ES-I3 (cell line): ENCODE data around the gene TENM3.

Source experiments
- H3K36me3 ChIP-seq: 2 replicates; pipeline ENCODE4 v1.6.1; 2013; ENCODE audit warnings: mild to moderate bottlenecking, low read length, control low read depth, moderate library complexity; ENCODE audit not compliant: insufficient read depth
- H3K4me1 ChIP-seq: 2 replicates; pipeline ENCODE4 v1.6.1; 2013; ENCODE audit warnings: mild to moderate bottlenecking, control low read depth, low read length; ENCODE audit not compliant: insufficient read depth
- H3K9ac ChIP-seq: 2 replicates; pipeline ENCODE4 v1.6.1; 2013; ENCODE audit warnings: low read depth, mild to moderate bottlenecking, low read length, moderate library complexity
- H3K9me3 ChIP-seq: 2 replicates; pipeline ENCODE4 v1.6.1; 2013; ENCODE audit warnings: mild to moderate bottlenecking, low read length, moderate library complexity; ENCODE audit not compliant: control insufficient read depth, insufficient read depth

The TENM3 gene

GRCh38 chr4:182583703-182584415 lies 340.7 kb downstream of the TENM3 start:
- no peaks in the 10 kb centered on the region for H3K36me3 ChIP-seq
- no peak overlapping the region for H3K9ac ChIP-seq
- no peaks in the 10 kb centered on the region for H3K9me3 ChIP-seq
- H3K4me1 ChIP-seq = peaks cover 9% of the 10 kb centered on the region; the same call in 1 of the 2 replicates

GRCh38 chr4:182585321-182585720 lies 342.1 kb downstream of the TENM3 start:
- no peaks in the 10 kb centered on the region for H3K9me3 ChIP-seq
- peaks cover 7% of the 10 kb centered on the region; the same call in 1 of the 2 replicates for H3K4me1 ChIP-seq
- H3K36me3 ChIP-seq = no peaks in the 10 kb centered on the region
- H3K9ac ChIP-seq = no peak overlapping the region

- H3K9ac ChIP-seq = no peak overlapping the region
- peaks cover 13% of the 10 kb centered on the region for H3K4me1 ChIP-seq
These were observed 345.9 kb downstream of the TENM3 start for GRCh38 chr4:182589100-182589499.

GRCh38 chr4:182593402-182593801 lies 350.2 kb downstream of the TENM3 start:
- Histone ChIP-seq H3K36me3 (no peaks in the 10 kb centered on the region), H3K4me1 (peaks cover 10% of the 10 kb centered on the region), H3K9me3 (no peaks in the 10 kb centered on the region), H3K9ac (no peak overlapping the region)

More at GRCh38 chr4:182589100-182589499, 345.9 kb downstream of the TENM3 start:
- H3K9me3 ChIP-seq = no peaks in the 10 kb centered on the region
- H3K36me3 ChIP-seq = no peaks in the 10 kb centered on the region

GRCh38 chr4:182593864-182594263 lies 350.7 kb downstream of the TENM3 start:
- Histone ChIP-seq H3K4me1 (peaks cover 10% of the 10 kb centered on the region), H3K9ac (no peak overlapping the region), H3K9me3 (no peaks in the 10 kb centered on the region), H3K36me3 (no peaks in the 10 kb centered on the region)

- Histone ChIP-seq H3K9ac (no peak overlapping the region), H3K36me3 (no peaks in the 10 kb centered on the region), H3K4me1 (no peaks in the 10 kb centered on the region), H3K9me3 (no peaks in the 10 kb centered on the region)
These were observed 356.9 kb downstream of the TENM3 start for GRCh38 chr4:182600093-182600492.

GRCh38 chr4:182600856-182601255 lies 357.7 kb downstream of the TENM3 start:
- H3K4me1 ChIP-seq = no peaks in the 10 kb centered on the region
- no peaks in the 10 kb centered on the region for H3K9me3 ChIP-seq
- H3K36me3 ChIP-seq = no peaks in the 10 kb centered on the region
- no peak overlapping the region for H3K9ac ChIP-seq

- no peaks in the 10 kb centered on the region for H3K9me3 ChIP-seq
- no peak overlapping the region for H3K9ac ChIP-seq
- no peaks in the 10 kb centered on the region for H3K36me3 ChIP-seq
- no peaks in the 10 kb centered on the region for H3K4me1 ChIP-seq
These were observed 361.0 kb downstream of the TENM3 start for GRCh38 chr4:182604161-182604622.

GRCh38 chr4:182604953-182605352 lies 361.8 kb downstream of the TENM3 start:
- Histone ChIP-seq H3K36me3 (no peaks in the 10 kb centered on the region), H3K9ac (no peak overlapping the region), H3K9me3 (no peaks in the 10 kb centered on the region), H3K4me1 (no peaks in the 10 kb centered on the region)

GRCh38 chr4:182608525-182608924 lies 365.3 kb downstream of the TENM3 start:
- Histone ChIP-seq H3K9ac (no peak overlapping the region), H3K36me3 (no peaks in the 10 kb centered on the region), H3K4me1 (no peaks in the 10 kb centered on the region), H3K9me3 (no peaks in the 10 kb centered on the region)

GRCh38 chr4:182616476-182616875 lies 373.3 kb downstream of the TENM3 start:
- Histone ChIP-seq H3K4me1 (peaks cover 8% of the 10 kb centered on the region; the same call in 1 of the 2 replicates), H3K36me3 (no peaks in the 10 kb centered on the region), H3K9me3 (no peaks in the 10 kb centered on the region), H3K9ac (no peak overlapping the region)

- H3K36me3 ChIP-seq = no peaks in the 10 kb centered on the region
- peaks cover 8% of the 10 kb centered on the region; the same call in 1 of the 2 replicates for H3K4me1 ChIP-seq
- no peak overlapping the region for H3K9ac ChIP-seq
- no peaks in the 10 kb centered on the region for H3K9me3 ChIP-seq
These were observed 376.5 kb downstream of the TENM3 start for GRCh38 chr4:182619660-182620059.

GRCh38 chr4:182620111-182620980 lies 377.1 kb downstream of the TENM3 start:
- no peak overlapping the region for H3K9ac ChIP-seq
- H3K36me3 ChIP-seq = no peaks in the 10 kb centered on the region
- H3K4me1 ChIP-seq = peaks cover 7% of the 10 kb centered on the region; the same call in 1 of the 2 replicates
- no peaks in the 10 kb centered on the region for H3K9me3 ChIP-seq

GRCh38 chr4:182624281-182624680 lies 381.1 kb downstream of the TENM3 start:
- H3K9ac ChIP-seq = no peak overlapping the region
- peaks cover 4% of the 10 kb centered on the region; the same call in 1 of the 2 replicates for H3K4me1 ChIP-seq
- H3K36me3 ChIP-seq = no peaks in the 10 kb centered on the region
- no peaks in the 10 kb centered on the region for H3K9me3 ChIP-seq
